NCI-H345 treated with DMSO at 0.1 percent for 48 hours (cell line): ENCODE results near the gene SPRR1A.
"Not testable (repeated sequence)": the region's sequence is repeated elsewhere in the genome, so short reads cannot be mapped to it uniquely, and the experiment has no call there.

Experiments used
- DNase-seq: peaks from one replicate; lab custom pipeline; 2025; ENCODE audit not compliant: unreplicated experiment; lab: John Stamatoyannopoulos, UW

Gene SPRR1A

DNA sequence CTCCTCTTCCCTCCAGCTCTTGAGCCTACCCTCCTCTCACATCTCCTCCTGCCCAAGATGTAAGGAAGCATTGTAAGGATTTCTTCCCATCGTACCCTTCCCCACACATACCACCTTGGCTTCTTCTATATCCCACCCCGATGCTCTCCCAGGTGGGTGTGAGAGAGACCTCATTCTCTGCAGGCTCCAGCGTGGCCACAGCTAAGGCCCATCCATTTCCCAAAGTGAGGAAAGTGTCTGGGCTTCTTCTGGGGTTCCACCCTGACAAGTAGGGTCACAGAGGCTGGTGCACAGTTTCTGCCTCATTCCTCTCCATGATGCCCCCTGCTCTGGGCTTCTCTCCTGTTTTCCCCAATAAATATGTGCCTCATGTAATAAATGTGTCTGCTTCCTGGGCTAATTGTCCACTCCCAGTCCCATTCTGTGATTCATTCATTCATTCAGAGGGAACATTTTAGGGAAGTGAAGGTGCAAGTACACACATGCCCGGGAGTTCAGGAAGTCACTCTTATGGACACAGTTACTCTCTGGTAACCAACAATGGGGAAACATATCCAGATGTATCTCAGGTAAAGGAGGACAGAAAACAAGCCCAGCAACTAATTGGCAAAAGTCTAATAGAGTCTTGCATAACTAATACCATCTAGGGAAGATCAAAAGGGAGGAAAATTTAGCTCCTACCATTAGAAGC, 11.5 kb upstream of the SPRR1A start:
- no peak for DNase-seq

DNA sequence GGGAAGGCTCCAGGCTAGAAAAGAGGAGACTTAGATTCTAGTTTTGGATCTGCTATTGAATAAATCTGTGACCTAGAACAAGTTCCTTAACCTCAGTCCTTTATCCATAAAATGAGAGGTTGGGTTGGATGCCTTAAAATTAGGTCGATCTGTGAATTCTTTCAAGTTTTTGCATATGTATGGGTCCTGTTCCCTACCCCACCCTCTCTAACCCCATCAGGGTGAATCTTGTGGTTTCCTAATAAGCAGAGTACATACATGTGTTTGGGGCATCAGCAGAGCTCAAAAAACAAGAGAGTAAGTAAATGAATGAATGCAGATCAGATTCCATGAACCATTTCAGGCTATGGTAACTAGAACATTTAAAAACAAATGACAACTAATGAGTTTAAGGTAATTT, 7.2 kb upstream of the SPRR1A start:
- no peak for DNase-seq

DNA sequence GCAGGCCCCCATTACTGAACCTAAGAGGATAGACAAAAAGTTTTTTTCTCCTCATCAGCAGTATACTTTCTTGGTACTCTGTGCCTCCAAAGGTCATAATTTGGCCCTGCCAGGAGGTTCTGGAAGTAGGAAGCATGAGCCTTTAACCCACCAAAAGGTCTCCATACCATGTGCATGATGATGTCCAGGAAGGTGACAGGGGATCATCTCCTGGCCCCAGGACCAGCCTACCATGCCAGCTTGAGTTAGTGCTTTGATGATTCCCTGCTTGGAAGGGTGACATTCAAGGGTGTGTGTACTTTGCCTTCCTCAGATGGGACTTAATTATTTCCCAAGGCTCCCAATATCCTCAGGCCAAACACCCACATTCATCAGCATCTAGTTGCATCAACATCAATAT, 6.3 kb upstream of the SPRR1A start:
- DNase-seq, result no peak

DNA sequence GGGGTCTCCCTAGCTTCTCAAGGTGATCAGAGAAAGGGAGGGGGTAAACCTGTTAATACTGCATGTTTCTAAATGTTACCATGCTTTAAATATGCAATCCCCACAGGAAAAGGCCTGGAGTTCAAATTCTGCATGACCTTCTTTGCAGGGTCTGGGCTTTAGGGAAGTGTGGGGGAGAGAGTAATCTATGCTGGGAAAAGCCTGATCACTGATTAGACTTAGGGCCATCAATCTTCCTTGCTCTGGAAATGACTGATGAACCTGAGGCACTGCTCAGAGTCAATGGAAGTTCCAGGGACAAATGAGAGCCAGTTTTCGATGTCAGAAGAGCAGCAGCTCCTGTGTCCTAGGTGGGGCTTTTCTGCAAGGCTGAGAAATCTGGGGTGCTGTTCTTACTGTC, 3.2 kb upstream of the SPRR1A start:
- DNase-seq, result no peak

DNA sequence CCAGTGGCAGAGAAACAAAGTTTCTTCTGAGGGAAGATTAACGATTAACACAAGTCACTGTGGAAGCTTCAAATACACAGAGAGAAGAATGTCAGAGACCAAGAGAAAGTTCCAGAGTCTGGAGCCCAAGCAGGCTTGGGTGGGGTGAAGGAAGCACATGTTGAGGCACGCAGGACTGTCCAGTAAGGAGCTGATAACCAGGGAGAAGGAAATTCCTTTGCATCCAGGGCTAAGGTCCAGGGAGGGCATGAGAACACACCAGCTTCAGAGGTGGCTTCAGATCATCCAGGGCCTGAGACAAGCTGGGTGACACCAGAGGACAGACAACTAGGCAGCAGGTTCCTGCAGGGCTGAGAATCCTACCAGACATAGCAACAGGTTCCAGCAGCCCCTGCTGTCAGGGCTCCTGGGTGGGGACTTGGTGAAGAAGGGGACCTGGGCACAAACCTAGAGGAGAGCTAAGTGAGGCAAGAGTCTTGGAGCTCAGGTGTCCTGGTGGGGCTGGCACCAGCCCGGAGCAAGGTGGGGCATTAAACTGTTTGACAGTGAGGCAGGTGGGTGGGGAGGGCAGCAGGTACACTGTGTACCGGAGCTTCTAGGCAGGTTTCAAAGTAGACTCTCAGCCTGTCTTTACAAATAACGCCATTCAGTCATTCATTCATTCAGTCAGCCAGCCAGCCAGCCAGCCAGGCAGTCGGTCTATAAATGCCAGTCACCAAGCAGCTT, 2.6 kb upstream of the SPRR1A start:
- DNase-seq, result no peak

DNA sequence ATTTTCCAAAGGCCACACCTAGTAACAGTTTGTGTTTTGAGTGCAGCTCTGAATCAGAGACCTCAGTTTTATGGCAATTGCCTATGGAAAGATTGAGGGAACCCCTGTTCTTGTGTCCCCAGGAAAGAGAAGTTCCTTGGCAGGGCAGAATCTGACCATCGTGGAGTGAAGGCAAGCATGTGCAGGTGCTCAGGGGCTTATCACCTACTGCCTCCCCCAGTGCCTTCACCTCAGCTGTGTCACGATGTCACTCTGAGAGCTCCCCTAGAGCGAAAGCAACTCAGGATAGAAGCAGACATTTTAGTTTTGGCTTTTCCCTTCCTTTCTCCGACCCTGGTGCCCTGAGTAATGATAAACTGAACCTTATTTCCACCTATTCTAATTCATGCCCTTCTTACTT, 1.8 kb upstream of the SPRR1A start:
- DNase-seq, result no peak

DNA sequence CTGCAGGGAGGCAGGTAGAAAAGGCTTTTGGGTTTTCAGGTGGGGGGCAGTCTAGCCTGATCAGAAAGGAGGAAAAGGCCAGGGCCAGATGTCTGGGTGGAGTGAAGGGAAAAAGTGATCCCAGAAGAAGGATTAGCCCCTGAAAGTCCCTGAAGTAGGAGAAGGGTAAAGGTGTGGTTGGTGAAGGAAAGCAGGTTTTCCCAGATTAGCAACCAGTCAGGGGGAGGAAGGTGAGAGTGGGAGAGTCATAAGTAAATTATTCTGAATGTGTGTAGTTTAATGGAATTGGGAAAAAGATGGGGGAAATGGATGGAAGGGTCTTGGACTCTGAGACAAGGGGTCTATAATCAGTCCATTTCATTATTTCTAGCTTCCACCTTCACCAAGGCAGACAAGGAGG, 647 bp upstream of the SPRR1A start:
- DNase-seq, result no peak

DNA sequence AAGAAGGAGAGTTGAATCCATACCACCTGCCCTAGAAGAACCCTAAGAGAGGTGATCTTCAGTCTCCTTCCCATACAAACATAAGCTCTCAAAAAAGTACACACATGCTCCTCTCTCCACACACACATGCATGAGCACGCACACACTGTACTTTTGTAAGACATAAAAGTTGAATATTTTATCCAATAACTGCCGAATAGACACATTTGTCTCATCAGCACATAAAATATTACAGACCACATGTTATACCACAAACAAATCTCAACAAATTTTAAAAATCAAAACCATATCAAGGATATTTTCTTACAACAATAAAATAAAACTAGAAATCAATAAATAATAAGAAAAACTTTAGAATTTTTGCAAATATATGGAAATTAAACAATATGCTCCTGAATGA, 2.7 kb downstream of the SPRR1A start:
- DNase-seq, result no peak

DNA sequence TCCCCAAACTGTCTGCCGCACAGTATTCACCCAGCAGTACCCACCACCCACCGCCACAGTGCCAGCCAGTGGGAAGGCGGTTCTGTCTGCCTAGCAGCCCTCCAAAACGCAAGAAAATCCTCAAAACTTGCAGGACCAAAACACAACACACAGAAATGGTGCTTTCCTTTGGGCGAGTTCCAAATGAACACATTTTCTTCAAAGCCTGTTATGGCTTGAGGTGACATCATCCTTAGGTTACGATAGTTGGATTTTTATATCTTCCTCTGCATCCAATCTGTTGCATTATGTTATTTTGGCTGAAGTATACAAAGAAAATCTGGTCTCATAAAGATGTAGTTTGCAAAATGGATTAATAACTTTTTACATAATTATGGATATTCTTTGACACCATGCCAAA, 9.3 kb downstream of the SPRR1A start:
- DNase-seq, result no peak

DNA sequence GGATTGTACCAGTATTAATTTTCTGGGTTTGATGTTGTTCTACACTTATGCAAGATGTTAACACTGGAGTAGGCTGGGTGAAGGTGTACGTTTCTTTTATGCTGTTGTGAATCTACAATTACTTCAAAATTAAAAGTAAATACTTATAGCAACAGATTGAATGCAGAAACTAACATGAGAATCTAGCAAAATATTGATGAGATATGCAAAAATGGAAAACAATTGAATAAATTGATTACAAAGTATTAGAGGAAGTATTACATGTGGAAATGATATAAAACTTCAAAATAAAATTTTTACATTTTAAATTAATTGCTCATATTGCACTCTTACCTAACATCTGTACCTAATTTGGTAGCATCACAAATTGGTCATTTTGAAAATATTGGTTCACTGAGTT, 12.0 kb downstream of the SPRR1A start:
- DNase-seq, result no peak

DNA sequence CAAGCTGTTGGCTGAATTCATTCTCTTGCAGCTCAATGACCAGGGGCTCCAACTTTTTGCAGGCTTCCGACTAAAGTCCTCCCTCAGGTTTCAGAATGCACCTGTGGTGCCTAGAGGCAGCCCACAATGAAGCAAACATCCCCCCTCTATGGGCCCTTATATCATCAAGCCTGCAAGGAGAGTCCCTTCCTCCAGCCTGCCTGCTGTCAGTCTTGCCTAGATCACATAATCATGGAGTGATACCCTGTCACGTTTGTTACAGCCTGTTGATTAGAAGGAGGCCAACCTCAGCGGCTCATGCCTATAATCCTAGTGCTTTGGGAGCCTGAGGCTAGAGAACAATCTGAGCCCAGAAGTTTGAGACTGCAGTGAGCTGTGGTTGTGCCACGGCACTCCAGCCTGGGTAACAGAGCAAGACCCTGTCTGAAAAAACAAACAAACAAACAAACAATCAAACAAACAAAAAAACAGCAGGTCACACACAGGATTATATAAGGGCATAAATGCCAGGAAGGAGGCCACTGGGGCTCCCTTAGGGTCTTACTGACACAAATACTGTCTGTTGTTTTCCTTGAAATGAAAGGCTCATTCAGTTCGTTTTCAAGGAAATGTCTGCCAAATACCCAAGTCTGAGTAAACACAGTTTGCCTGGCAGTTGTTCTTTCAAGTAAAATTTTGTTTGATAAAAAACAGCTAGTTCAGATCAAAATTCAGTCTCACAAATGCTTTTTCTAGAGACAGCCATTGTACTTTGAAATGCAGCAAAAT, 12.9 kb downstream of the SPRR1A start:
- no peak for DNase-seq

DNA sequence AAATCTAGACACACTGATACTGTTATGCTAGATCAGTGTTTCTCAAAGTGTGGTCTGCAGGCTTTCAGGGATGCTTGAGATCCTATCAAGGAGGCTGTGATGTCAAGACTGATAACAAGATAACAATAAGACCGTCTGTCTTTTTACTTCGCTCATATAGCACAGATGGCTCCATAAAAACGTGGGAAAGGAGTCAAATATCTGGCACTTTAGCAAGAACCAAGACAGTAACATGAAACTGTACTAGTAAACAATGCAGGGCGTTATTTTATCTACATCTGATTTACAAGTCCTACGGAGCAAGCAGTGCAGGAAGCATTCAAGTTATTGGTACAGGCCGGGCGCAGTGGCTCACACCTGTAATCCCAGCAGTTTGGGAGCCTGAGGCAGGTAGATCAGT, 14.0 kb downstream of the SPRR1A start:
- no peak for DNase-seq

DNA sequence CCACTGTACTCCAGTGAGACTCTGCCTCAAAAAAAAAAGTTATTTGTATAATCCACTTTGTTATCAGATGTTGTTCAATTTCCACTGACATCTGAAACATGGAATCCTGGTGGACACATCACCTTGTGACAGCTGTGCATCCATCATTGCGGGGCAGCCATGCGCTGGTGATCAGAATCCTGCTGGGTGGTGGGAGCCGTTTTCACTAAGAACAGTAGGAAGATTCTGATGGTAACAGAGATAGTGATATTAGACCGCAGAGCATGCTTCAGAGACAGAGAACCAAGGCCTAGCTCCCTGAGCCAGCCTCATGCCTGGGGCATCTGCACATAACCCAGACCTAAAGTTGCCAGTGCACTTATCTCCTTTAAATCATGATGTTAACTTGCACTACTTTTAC, 14.6 kb downstream of the SPRR1A start:
- DNase-seq, result no peak

DNA sequence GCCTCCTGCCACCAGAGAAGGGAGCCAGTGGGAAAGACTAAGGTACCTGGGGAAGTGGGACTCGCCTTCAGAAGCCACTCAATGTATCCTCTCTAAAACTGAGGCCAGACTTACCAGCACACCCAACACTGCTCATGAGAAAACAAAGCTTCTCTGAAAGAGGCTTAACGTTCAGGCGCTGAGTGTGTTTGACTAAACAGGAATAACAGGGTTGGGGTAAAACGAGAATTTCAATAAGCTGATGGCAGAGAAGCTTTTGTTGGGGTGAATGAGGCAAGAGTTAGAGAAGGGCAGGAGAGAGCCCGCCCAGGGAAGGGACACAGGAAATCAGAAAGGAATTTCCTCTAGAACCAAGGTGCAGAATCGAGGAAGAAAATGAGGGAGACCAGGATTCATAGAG, 15.9 kb downstream of the SPRR1A start:
- DNase-seq, result no peak

DNA sequence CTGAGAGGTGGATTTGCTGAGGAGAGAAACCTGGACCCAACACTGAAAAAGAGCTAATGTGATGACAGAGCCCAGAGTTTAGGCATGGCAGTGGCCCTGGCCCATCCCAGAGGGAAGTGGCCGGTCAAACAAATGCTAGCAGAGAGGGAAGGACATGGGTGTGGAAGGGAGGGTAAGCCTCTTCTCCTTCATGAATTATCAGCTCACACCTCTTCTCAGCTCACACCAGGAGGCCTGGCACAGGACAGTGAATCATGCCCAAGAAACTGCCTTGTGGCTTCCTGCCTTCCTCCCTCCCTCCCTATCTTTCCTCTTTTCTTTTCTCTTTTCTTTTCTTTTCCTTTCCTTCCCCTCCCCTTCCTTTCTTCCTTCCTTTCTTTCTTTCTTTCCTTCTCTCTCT, 16.4 kb downstream of the SPRR1A start:
- no peak for DNase-seq

DNA sequence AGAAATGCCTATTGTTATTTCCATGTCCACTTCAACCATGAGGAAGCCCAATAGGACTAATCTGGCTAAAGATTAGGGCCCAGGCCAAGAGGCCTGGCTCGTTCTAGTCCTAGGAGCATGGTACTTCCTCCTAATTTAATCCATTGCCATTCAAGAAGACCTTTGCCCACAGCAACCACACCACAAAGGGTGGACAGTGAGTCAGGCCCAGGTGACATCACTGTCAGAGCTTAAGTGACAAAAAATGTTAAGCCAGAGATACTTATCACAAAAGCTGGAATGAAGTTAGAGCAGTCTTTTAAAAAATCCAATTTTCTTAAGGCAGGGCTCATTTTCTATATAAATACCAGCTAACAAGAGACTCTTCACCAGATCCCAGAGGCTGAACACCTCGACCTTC, 17.5 kb downstream of the SPRR1A start, which contains the start of gene SPRR3:
TSS of gene SPRR3 (plus strand) at position 368 of the 400 bp plus-strand sequence. CDS start 1,272 bp downstream, outside the sequence.
- DNase-seq, result no peak

DNA sequence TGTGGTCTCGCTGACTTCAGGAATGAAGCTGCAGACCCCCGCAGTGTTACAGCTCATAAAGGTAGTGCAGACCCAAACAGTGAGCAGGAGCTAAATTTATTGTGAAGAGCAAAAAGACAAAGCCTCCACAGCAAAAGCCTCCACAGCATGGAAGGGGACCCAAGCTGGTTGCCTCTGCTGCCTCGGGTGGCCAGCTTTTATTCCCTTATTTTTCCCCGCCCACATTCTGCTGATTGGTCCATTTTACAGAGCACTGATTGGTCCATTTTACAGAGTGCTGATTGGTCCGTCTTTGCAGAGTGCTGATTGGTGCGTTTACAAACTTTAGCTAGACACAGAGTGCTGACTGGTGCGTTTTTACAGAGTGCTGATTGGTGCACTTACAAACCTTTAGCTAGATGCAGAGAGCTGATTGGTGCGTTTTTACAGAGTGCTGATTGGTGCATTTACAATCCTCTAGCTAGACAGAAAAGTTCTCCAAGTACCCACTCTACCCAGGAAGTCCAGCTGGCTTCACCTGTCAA, 27.4 kb downstream of the SPRR1A start:
- not testable (repeated sequence) for DNase-seq

DNA sequence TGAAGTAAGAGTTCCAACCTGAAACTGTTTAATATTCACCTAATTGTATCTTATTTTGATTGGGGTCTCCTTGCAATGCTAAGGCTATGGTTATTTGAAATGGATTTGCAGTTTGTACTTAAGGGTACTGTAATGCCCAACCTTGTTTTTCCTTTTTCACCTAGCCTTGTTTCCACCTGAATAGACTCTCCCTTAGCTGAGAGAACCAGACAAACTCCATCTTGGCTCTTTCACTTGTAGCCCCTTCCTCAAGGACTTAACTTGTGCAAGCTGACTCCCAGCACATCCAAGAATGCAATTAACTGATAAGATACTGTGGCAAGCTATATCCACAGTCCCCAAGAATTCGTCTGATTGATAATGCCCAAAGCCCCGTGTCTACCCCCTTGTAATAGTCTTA, 37.9 kb downstream of the SPRR1A start:
- not testable (repeated sequence) for DNase-seq

DNA sequence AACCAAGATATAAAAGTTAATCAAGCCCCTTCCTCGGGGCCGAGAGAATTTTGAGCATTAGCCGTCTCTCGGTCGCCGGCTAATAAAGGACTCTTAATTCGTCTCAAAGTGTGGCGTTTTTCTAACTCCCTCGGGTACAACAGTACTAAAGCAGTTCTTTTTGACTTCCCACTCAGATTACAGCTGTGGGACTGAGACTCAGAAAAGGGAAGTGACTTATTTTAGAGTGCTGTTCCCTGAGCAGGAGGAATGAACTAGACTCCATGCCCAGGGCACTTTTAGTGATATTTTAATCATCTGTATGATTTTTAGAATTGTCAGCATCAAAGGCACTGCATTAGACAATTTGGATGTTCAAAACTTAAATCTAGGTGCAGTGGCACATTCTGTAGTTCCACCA, 38.5 kb downstream of the SPRR1A start:
- not testable (repeated sequence) for DNase-seq

DNA sequence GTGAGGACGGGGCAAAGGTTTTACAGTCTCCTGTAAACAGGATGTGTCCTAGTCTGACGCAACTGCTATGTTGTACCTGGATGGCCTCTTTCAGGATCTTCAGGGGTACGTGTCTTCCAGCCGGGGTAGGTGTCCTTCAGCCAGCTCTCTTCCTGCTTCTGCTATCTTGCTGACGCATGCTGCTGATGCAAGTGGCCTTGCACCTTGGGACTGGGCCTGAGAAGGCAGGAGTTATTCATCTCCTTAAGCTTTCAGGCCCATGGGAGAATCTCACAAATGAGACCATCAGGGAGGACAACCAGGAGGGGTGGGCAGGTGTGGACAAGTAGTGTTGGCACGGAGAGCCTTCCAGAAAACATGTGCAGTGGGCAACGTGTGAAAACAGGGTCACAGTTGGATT, 39.2 kb downstream of the SPRR1A start:
- DNase-seq, result no peak

DNA sequence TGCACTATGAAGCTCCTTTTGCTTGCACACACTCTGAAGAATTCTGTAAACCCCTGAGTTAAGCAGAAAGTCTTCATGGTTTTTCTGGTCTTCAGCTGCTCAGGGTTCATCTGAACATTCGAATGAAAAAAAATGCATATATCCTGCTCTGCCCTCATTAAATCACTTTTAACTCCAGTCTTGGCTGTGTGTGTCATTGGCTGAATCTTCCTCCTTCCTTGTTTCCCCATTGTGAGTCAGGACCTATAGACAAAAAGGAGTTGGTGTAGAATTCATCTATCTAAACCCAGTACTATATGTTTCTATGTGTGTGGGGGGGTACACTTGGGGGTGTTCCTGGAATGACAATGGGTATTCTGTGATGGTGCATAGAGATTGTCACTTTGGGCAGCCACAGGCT, 40.5 kb downstream of the SPRR1A start:
- no peak for DNase-seq

DNA sequence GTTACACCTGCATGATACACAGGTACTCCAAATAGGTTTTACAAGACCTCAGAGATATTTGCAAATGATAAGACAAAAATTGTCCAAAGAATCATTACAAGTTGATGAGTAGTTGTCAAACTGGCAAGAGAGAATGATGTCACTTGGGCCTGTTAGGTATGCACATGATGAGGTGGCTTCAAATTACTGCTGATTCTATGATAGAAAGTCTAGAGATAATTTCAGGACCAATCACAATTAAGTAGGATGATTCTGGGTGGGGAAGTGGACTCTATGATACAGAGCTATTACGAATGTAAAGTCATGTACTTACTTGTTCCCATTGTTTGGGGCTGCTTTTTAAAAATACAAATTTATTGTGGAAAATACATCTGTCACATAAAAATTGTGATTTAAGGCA, 41.9 kb downstream of the SPRR1A start:
- no peak for DNase-seq
